Stimulated activated CD4-positive, alpha-beta T cell treated with anti-CD3 and anti-CD28 coated beads, Interleukin-2, amount 100 ng/mL, for 48 hours (primary cell): Measurements from ENCODE around the gene ZFP37.
"Not testable (repeated sequence)": the region's sequence is repeated elsewhere in the genome, so short reads cannot be mapped to it uniquely, and the experiment has no call there.

Experiments used
- DNase-seq, 2 donors: peaks; one replicate each; pipeline ENCODE4 v3.0.0-alpha.2; 2020

The ZFP37 gene

DNA sequence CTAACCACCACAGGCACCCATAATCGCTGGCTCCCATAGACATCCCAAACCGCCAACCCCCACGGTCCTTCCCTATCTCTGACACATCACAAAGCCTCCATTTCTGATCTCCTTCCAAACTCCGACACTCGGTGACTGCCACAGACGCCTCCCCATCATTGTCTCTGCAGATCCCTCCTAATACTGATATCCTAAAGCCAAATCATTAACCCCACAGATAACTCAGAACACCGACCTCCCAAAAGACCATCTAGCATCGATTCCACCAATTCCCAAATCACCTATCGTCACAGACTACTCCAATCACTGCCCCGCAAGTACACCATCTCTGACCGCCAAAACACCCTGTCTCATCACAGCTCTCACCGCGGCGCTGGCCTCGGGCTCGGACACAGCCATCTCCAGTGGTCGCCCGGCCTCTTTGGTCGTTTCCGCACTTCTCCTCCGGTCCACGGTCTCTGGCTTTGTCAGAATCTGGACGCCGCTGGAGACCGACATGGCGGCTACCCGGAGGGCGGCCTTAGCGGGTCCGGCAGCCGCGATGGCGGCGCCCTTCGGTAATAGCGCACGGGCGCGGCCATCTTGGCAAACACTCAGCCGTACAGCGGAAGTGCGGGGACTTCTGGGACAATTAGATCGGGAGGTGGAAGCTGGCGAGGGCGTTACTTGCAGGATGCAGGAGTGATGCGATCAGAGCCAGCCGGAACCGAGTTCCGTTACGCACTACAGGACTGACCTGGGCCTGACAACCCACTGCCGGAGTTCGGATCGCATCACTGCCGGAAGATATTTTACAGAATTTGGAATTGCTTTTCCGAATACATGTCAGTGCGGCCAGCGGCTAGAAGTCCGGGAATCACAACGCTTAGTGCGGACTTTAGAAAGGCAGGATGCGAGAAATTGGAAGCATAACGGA is at the start of gene ZFP37:
Gene ZFP37 (minus strand): TSS at position 534 of the 916 bp plus-strand sequence. CDS start 36 bp downstream, at position 498.
- DNase-seq = peak; percentile 63 to 66

DNA sequence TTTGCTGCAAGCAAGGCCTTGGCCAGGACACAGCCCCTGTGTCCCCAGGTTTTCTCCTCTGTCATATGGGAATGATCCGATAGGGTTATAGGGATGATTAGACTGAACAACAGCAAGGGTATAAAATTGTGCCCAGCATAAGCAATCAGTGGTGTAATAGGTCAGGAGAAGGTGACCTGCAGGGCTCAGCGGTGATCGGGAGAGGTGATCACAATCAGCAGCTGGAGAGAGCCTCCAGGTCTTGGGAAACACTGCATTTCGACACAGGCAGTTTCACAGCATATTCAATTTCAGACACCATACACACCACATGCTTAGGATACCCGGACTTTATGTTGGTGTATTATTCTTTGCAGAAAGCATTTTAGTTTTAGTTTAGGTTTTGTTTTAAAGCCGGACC is 48.8 kb upstream of the ZFP37 start:
- DNase-seq = not testable (repeated sequence)

- no peak for DNase-seq
Measured at GRCh38 chr9:113095561-113095960, 39.0 kb upstream of the ZFP37 start.

DNA sequence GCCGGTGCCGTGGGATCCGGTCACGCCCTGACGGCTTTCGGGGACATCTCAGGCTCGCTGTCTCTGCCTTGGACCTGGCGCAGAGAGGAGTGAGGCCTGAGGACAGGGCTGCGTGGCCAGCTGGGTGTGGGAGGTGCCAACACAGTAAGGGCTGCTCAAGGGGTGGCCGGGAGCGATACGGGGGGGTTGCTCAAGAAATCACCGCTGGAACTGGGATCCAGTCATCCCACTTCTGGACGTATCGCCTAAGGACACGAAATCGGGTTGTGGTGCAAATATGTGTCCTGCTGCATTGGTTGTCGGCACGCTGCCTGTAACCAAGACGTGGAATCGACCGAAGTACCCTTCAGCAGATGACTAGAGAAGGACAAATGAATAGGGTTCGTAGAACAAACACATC is 33.4 kb upstream of the ZFP37 start:
- not testable (repeated sequence) for DNase-seq

DNA sequence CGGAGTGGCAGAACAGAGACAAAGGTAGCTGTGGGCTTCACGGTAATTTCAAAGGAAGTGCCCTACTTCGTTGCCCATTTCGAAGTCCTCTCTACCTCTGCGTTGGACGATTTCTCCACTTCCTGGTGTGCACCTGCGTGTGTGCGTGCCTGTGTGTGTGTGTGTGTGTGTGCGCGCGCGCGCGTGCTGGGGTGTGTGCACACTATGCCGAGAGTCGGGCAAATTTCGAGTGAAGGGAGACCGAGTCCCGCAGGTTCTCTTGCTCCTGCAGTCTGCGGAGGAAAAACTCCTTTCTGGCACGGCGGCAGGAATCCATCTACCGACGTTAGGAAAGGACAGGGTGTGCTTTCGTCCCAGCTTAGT is 32.6 kb upstream of the ZFP37 start:
- not testable (repeated sequence) for DNase-seq

DNA sequence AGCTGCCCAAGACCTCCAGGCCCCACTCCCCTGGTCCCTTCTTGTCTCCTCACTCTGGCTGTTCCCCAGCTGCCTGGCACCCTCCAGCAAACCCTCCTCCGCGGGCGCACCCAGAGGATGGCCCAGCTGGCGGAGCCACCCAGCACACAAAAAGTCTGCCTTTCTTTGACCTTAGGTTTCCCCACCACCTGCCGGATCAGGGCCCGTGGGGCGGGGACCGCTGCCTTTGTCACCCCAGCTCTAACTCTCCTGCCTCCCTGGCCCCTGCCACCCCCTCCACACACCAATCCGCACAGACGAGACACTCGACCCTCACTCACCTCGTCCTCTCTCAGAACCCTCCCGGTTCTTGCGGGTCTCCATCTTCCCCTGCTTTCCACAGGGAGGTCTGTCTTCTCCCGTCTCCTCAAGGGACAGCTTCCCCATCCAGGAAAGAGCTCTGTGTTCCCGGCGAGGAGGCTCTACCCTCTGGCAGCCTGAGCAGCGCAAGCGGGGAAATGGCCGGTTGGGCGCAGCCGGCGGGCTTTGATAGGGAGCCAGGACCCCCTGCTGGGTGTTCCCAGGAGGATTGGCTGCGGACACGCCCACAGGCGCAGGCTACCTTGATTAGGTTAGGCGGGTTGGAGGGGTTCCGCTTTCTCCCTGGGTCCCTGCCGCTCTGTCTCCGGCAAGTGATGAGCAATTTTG is 32.1 kb upstream of the ZFP37 start:
- DNase-seq = not testable (repeated sequence)

DNA sequence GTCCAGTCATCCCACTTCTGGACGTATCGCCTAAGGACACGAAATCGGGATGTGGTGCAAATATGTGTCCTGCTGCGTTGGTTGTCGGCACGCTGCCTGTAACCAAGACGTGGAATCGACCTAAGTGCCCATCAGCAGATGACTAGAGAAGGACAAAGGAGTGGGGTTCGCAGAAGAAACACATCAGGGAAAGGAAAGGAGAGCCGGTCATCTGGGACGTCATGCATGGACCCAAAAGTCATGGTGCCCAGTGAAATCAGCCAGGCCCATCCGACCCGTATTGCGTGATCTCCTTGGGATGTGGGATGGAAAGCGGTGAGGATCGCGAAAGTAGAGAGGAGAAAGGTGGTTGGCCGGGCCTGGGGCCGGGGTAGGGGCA is 6.4 kb upstream of the ZFP37 start:
- DNase-seq = not testable (repeated sequence)

- DNase-seq = not testable (repeated sequence)
Measured at GRCh38 chr9:113062256-113062931, 5.9 kb upstream of the ZFP37 start.

GRCh38 chr9:113061072-113061850 is 4.7 kb upstream of the ZFP37 start:
- not testable (repeated sequence) for DNase-seq

- DNase-seq = not testable (repeated sequence)
Measured at GRCh38 chr9:113059581-113060284, 3.2 kb upstream of the ZFP37 start.

DNA sequence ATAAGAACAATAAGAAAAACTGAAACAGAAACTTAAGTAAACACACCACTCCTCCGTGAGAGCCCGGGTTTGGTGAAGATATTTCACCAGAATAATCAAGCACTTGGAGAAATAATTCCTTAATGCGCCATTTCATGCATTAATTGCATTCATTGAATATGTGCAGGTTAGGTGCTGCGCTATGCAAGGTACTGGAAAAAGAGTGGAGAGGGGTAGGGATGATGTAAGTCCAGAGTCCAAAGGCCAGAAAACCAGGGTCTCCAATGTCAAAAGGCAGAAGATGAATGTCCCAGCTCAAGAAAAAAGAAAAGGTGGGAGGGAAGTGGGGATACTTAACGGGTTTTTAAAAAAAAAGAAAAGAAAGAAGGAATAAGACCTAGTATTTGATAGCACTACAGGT is 669 bp upstream of the ZFP37 start:
- DNase-seq = no peak

DNA sequence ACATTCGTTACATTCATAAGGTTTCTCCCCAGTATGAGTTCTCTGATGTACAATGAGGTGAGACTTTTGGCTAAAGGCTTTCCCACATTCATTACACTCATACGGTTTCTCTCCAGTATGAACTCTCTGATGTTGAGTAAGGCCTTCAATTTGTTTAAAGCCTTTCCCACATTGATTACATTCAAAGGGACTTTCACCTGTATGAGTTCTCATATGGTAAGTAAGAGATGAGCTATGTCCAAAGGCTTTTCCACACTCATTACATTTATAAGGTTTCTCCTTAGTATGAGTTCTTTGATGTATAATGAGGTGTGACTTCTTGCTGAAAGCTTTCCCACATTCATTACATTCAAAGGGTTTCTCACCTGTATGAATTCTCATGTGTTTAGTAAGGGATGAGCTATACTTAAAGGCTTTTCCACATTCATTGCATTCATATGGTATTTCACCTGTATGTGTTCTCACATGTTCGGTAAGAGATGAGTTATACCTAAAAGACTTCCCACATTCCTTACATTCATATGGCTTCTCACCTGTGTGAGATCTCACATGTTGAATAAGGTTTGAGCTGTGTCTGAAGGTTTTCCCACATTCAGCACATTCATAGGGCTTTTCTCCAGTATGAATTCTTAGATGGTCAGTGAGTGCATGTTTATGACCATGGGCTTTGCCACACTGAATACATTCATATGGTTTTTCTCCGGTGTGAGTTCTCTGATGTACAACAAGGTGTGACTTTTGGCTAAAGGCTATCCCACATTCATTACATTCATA is 13.5 kb downstream of the ZFP37 start:
- DNase-seq = no peak

- no peak for DNase-seq
Measured at GRCh38 chr9:113026200-113026599, 30.3 kb downstream of the ZFP37 start.

- no peak for DNase-seq
Measured at GRCh38 chr9:113018247-113018646, 38.3 kb downstream of the ZFP37 start.

- no peak for DNase-seq
Measured at GRCh38 chr9:113012492-113012891, 44.0 kb downstream of the ZFP37 start.

GRCh38 chr9:113011911-113012381 is 44.6 kb downstream of the ZFP37 start, which contains the start of gene ZNF883:
Gene ZNF883, minus strand, starts transcription at chr9:113012192.
- peak; percentile 1 to 3 for DNase-seq

DNA sequence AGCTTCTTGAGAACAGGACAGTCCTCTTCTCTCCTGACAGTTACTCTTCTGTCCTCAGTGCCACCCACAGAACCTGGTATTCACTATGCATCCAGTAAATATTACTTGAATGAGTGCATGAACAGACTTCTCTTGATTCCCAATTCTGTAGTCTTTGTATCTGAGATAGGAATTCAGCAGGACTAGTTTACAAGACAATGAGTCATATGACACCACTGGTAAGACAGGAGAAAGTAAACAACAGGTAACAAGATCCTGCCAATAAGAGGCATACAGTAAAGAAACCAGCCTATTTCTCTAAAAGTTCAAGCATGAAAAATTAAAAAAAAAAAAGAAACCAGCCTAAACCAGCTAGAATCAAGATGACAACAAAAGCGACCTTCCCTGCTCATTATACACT is 50.7 kb downstream of the ZFP37 start:
- DNase-seq = no peak

DNA sequence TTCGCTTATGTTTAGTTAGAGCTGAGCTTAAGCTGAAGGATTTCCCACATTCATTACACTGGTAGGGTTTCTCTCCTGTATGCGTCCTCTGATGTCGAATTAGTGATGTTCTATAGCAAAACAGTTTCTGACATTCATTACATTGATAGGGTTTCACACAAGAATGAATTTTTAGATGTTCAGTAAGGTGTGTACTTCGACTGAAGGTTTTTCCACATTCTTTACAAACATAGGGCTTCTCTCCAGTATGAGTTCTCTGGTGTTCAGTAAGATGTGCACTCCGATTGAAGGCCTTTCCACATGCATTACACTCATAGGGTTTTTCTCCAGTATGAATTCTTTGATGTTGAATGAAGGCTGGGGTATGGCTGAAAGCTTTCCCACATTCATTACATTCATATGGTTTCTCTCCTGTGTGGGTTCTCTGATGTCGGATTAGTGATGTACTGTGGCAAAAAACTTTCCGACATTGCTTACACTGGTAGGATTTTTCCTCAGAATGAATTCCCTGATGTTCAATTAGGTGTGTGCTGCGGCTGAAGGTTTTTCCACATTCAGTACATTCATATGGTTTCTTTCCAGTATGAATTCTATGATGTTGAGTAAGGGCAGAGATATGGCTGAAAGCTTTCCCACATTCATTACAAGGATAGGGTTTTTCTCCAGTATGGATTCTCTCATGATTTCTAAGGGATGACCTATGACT is 59.1 kb downstream of the ZFP37 start:
- DNase-seq = no peak
